GM19035 (cell line): ENCODE results near the gene KIAA0319L.
"Not testable (repeated sequence)": the region's sequence is repeated elsewhere in the genome, so short reads cannot be mapped to it uniquely, and the experiment has no call there.

Experiments used
- ATAC-seq: cut with Tn5 transposase; IDR thresholded peaks from one replicate; pipeline ENCODE4 v1.9.1; 2021; ENCODE audit not compliant: unreplicated experiment

Gene KIAA0319L

DNA sequence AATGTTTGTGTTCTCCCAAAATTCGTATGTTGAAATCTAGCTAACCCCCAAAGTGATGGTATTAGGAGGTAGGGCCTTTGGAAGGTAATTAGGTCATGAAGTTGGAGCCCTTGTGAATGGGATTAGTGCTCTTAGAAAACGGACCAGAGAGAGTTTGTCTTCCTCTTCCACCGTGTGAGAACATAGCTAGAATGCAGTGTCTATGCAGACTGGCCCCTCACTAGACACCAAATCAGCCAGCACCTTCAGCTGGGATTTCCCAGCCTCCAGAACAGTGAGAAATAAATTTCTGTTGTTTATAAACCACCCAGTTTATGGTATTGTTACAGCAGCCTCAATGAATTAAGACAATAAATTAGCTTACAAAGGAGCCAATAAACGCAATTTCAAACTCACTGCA, 58.0 kb downstream of the KIAA0319L start:
- ATAC-seq: no peak

DNA sequence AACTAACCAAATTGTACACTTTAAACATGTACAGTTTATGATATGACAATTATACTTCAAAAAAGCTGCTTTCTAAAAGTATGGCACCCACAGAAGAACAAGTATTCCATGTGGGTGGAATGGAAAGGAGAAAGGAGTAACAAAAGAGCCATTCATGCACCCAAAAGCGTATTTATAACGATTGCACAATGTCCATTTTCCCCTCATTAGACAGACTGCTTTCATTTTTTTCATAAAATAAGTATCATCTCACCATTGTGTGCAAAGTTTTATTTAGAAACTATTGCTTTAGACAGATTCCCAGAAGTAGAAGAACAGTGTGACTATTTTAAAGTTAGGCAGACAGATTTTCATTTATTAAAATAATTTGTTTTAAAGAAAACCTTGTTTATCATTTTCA, 59.6 kb downstream of the KIAA0319L start:
- ATAC-seq: no peak

DNA sequence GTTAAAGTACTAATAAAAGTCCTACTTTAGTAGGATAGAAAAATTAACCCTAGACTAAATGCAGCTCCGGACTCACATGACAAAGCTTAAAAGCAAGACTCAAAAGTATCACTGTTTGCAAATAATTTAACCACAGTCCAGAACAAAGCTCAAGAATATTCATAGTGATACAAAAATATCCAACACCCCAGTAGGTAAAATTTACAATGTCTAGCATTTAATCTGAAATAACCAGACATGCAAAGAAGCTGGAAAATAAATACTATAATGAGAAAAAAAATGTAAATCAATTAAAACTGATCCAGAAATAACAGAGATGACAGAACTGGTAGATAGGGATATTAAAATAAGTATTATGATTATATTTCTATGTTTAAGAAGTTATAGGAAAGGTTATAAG, 67.0 kb downstream of the KIAA0319L start:
- ATAC-seq: no peak

DNA sequence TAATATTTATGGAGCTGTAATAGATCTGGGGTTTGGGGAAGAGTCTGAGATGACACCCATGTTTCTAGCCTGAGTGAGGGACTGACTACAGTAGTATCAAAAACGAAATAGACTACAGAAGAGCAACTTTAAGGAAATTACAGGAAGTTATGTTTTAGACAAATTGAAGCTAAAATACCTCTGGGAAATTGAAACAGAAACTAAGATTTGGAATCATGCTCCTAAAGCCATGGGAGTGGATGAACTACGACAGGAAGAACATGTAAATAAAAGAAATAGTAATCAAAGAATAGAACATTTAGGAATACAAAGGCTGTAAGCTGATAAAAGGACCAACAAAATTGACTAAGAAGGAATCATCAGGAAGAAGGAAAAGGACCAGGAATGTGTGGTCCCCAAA, 68.9 kb downstream of the KIAA0319L start:
- ATAC-seq: no peak

DNA sequence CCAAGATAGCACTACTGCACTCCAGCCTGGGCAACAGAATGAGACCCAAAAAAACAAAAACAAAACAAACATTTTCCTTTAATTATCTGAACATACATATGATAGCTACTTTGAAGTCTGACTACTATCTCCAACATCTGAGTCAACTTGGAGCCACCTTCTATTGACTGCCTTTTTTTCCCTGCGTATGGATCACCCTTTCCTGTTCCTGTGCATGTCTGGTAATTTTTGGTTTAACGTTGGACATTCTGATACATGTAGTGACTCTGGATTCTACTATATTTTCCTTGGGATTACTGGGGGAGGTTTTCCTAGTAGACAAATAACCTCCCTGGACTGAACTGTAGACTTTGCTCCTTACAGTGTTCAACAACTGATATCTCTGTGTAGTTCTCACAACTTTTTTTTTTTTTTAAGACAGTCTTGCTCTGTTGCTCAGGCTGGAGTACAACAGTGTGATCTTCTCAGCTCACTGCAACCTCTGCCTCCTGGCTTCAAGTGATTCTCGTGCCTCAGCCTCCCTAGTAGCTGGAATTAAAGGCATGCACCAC, 70.3 kb downstream of the KIAA0319L start:
- ATAC-seq: no peak

DNA sequence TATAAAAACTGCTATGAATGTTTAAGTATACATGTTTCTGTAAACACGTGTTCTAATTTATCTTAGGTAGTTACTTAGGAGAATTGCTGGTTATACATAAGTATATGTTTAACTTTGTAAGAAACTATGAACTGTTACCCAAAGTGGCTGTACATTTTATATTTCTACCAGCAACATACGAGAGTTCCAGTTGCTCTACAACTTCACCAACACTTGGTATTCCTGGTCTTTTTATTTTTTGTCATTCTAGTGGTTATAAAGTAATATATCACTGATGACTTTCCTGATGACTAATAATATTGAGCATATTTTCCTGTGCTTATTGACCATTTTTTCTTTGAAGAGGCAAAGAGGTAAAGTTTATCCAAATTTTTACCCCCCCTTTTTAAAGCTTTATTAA, 76.0 kb downstream of the KIAA0319L start:
- ATAC-seq: no peak

DNA sequence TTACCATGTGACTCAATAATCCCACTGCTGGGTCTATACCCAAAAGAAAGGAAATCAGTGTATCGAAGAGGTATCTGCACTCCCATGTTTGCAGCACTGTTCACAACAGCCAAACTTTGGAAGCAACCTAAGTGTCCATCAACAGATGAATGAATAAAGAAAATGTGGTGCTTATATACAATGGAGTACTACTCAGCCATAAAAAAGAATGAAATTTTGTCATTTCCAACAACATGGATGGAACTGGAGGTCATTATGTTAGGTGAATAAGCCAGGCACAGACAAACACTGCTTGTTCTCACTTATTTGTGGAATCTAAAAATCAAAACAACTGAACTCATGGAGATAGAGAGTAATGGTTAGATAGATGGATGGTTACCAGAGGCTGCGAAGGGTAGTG, 79.3 kb downstream of the KIAA0319L start:
- ATAC-seq: no peak

DNA sequence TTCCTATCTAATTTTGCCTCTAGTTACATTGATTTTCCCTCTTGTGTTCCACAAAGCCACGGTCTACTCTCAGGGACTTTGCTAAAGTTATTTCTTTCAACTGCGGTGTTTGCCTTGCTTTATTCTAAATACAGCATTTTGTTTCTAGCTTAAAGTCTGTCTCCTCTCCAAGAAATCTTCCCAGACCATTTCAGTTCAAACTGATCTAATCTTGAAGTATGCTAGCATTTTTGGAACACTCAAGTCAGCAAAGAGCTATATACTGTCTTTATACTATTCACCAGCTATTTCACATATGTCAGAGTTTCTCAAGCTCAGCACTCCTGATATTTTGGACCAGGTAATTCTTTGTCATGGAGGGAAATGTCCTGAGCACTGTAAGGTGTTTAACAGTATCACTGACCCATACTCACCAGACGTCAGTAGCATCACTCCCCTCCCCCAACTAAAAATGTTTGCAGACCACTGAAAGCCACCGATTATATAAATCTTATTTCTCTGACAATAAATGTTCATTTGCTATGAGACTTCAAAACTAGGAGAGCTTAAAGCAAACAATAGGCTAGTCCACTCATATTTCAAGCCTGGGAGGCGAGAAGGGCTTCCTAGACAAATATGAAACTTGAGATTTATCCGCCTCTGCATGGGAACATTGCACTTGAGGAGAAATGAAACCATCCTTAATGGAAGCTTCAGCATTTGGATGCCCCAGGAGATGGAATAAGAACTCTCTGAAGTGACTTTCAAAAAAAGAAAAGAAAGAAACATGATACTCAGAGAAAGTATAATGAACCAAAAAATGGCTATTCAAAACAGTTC, 81.1 kb downstream of the KIAA0319L start:
- no peak for ATAC-seq

DNA sequence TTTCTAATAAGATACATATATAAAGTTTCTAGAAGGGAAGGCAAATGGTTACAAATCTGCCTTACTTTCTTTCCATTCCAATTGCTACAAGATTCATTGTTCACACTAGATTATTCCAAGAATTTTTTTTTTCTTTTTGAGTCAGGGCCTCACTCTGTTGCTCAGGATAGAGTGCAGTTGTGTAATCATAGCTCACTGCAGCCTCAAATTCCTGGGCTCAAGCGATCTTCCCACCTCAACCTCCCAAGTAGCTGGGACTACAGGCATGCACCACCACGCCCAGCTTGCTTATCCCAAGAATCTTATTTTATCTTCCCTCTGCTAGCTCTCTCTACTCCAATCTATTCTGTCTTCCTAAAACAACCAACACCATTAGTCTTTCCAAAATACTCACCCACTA, 81.8 kb downstream of the KIAA0319L start:
- no peak for ATAC-seq

DNA sequence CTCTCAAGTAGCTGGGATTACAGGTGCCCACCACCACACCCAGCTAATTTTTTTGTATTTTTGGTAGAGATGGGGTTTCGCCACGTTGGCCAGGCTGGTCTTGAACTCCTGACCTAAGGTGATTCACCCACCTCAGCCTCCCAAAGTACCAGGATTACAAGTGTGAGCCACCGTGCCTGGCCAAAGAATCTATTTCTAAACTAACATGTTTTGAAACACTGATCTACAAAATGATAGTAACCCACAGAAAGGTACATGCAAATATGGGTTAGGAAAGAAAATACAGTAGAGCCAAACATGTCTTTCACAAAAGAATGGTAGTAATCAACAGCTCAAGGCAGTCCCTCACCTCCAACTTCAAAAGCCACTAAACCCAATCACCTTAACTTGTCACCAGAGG, 84.0 kb downstream of the KIAA0319L start:
- not testable (repeated sequence) for ATAC-seq

DNA sequence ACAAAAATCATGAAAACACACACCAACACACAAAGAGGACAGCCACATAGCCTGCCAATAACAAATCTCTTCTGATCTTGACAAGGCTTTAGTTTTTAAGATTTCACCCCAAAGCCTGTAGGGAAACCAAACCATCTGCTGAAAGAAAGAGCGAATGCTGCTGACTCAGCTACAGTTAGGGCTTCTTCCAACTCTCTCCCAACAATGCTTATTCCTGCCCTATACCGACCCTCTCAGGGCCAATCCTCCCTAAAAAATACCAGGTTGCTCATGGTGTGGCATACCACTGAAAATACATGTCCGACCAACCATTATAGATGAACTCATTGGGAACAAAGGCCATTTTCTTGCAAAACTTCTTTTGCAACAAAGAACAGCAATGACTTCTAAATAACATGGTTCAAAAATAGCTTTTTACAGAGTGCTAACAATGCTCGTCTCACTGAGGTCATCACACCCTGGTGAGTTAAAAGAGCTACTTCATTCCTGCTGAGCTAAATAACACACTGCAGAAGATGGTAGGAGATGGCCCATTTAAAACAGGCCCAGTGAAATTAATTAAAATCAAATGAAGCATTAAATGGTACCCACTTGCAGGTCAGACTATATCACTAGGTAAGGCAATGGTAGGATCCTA, 86.1 kb downstream of the KIAA0319L start:
- ATAC-seq: no peak

DNA sequence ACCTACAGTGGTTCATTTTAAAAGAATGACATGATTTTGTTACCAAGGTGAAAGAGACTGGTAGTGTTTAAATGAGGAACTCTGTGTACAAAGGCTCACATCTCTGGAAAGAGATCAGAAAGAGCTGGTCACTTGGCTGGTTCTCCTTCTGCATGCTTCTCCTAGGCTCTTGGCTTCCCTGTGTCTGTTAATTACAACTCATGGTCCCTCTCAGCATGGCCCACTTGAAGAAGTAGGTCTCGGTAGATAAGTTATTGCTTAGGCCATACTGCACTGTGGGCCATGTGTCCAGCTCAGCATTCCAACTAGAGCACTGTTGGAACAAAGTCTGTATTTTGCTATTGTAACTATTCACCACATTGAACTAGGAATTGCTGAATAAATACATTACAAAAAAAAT, 91.1 kb downstream of the KIAA0319L start:
- no peak for ATAC-seq

DNA sequence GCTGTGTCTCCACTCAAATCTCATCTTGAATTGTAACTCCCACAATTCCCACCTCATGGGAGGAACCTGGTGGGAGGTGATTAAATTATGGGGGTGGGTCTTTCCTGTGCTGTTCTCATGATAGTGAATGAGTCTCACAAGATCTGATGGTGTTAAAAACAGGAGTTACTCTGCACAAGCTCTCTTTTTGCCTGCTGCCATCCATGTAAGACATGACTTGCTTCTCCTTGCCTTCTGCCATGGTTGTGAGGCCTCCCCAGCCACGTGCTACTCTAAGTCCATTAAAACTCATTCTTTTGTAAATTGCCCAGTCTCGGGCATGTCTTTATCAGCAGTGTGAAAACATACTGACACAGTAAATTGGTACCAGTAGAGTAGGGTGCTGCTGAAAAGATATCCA, 93.5 kb downstream of the KIAA0319L start:
- not testable (repeated sequence) for ATAC-seq

DNA sequence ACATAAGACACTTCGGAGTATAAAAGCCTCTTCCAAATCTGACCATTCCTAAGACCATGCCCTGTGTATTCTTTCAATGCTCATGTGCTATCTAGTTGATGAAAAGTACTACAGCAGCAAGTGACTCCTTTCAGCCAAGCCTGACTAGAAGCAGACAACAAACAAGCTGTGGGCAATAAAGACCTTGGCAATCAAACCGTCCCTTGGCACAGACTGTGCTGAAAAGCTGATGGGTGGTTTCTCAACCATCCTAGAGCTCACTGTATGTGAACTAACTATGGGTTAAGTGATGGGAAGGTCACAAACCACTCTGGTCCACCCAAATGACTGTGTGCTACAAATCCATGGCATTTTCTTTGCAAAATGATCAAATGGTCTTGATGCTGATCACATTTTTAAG, 94.0 kb downstream of the KIAA0319L start:
- no peak for ATAC-seq

DNA sequence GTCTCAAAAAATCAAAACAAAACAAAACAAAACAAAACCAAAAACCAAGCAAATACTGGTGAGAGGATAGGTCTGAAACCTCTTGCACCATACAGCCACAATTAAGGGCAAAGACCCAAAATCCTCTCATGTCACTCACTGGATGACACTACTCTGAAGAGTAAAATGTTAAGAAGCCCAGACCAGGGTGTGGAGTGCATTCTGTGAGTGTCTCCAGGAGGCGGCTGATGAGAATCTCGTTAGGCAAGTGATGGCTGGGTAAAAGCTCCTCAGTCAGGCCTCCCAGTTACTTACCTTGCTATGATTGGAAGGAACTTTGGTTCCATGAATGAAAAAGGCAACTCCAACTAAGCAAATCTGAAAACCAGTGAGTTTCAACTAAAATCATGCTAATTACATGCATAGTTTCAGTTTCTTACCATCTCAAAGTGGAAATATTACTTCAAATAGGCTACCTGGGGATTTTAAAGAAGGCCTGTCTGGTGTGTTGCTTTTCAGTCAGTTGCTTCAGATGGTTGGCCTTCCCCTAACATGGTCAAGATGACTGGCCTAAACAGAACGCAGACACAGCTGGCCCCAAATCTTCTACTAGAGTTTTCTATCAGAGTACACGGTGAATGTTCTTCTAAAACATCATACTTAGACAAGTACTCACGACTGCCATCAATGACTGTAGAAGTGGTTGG, 95.1 kb downstream of the KIAA0319L start:
- ATAC-seq: no peak

DNA sequence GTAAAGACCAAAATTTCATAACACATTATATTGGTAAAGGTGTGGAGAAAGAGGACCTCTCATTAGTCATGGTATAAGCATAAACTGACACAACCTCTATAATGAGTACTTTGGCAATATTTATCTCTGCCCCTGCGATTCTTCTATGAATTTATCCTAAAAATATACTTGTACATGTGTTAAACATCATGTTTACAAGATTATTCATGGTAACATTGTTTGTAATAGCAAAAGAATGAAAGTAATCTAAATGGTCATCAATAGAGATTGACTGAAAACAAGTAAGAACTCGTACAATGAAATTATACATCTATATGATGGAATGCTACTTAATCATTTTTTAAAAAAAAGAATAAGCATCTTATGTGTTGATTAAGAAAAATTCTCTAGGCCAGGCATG, 96.4 kb downstream of the KIAA0319L start:
- no peak for ATAC-seq

DNA sequence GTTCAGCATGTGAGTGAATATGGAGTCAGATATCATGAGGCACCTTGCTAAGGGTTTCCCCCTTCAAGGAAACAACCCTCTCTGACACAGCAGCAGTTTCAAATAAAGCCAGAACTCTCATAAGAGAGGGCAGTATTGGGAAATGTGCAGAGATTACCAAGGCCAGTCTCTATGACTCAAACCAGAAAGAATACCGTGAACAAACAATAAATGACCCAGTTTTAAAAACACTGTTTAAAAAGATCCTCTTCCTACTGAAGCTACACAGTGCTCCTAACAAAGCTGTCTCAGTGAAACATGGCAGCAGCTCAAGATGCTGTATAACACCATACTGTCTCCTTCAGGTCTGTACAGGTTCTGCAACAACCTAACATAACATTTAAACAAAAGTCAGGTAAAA, 102.6 kb downstream of the KIAA0319L start:
- no peak for ATAC-seq

DNA sequence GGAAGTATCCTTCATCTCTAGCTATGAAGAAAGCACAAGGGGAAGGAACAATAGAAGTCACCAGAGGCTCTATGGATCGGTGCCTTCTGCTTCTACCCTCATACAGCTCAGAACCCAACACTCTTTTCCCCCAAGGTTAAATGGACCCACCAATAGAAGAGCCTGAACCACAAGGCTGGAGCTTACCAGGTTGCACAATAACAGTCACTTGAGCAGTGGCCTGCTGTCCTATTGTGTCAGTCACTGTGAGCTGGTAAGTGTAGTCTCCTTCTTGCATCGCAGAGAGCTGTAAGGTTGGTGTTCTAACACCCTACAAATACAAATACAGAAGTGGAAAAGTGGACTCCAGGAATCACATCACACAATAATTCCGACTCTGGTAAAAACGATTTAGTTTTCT, 103.0 kb downstream of the KIAA0319L start:
- no peak for ATAC-seq

DNA sequence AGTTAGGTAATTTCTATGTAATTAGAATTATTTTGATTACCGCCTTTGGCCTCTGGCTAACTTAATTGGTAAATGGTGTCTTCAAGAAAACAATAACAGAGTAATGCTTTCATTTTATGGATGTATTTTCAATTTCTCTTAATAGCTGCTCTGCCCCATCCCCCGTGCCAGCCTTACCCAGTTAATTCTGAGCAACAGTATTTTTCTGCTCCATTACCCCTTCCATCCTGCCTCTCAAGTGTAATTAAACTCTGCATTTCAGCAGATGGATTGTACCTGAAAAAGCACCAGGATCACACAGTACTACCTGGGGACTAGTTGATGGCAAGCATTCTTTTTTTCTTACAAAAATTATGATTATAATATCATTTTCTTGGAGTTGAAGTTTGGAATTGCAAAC, 104.2 kb downstream of the KIAA0319L start:
- no peak for ATAC-seq

DNA sequence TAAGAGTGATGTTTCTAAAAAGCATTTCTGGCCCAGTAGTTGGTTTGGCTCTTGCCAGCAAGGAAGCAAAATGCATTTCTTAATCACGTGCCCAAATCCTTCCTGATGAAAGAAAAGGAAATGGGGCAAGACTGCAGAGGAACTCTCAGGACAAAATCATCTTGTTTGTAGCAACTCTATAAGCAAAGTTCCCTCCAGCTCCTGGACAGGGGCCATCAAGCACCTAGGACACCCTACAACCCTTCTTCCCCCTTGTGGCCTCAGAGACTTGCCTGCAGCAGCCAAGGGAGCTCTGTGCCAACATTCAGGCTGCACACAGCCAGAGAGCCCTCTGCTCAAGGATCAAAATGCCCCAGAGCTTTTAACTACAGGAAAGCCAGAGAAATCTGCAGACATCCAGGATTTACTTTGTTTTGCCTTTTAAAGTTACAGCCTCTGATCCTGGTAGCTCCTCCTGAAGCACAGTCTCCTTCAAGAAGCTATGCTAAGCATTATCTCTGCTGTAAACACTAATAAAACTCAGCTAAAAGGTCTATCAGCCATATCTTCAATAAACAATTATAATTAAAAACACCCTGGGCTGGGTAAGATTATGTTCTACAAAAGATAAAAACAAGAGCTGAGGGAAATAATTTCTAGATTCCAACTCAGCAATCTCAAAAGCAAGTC, 105.0 kb downstream of the KIAA0319L start:
- no peak for ATAC-seq

DNA sequence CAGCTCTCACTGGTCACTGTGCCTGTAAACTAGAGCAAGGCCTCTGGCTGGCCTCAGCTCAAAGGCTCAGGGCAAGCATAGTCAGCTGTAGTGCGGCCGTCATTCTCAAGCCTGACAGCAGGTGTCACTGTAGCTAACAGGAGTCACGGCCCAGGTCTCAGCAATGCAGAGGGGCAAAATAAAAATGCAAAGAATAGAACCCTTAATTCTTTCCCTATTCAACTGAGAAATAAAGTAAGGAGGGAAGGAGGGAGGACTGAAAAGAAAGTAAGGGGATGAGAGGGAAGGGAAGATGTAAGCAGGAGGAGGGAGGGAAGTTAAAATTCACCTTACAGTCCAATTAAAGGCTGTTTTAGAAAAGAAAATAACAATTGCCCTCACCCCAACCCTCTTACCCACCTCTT, 106.1 kb downstream of the KIAA0319L start:
- ATAC-seq: no peak
